ENCODE results near the gene BCL2L12.

Gene BCL2L12

GRCh38 chr19:49636233-49636932 is 29.4 kb upstream of the BCL2L12 start:
- in situ Hi-C loops (cut with HindIII; ENCODE audit: low sequenced_read_pairs) = no loop called here
- DNase-seq (ENCODE audit: low read depth) = no peak
- H3K4me3 ChIP-seq (ENCODE audit: low read depth, low read length) = no peak overlapping the region
- TF ChIP-seq, protein P1, sequence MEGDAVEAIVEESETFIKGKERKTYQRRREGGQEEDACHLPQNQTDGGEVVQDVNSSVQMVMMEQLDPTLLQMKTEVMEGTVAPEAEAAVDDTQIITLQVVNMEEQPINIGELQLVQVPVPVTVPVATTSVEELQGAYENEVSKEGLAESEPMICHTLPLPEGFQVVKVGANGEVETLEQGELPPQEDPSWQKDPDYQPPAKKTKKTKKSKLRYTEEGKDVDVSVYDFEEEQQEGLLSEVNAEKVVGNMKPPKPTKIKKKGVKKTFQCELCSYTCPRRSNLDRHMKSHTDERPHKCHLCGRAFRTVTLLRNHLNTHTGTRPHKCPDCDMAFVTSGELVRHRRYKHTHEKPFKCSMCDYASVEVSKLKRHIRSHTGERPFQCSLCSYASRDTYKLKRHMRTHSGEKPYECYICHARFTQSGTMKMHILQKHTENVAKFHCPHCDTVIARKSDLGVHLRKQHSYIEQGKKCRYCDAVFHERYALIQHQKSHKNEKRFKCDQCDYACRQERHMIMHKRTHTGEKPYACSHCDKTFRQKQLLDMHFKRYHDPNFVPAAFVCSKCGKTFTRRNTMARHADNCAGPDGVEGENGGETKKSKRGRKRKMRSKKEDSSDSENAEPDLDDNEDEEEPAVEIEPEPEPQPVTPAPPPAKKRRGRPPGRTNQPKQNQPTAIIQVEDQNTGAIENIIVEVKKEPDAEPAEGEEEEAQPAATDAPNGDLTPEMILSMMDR (IDR thresholded peaks at IDR 0.05; ENCODE audit: low read depth, low read length, missing control alignments) = no peak

GRCh38 chr19:49637821-49638738 is 27.7 kb upstream of the BCL2L12 start:
- H3K4me3 ChIP-seq (ENCODE audit: low read depth, low read length) = peak overlapping the region; percentile 69
- in situ Hi-C loops (cut with HindIII; ENCODE audit: low sequenced_read_pairs) = no loop called here
- no peak for DNase-seq (ENCODE audit: low read depth)
- TF ChIP-seq, protein P1 (IDR thresholded peaks at IDR 0.05; ENCODE audit: low read depth, low read length, missing control alignments) = no peak

DNA sequence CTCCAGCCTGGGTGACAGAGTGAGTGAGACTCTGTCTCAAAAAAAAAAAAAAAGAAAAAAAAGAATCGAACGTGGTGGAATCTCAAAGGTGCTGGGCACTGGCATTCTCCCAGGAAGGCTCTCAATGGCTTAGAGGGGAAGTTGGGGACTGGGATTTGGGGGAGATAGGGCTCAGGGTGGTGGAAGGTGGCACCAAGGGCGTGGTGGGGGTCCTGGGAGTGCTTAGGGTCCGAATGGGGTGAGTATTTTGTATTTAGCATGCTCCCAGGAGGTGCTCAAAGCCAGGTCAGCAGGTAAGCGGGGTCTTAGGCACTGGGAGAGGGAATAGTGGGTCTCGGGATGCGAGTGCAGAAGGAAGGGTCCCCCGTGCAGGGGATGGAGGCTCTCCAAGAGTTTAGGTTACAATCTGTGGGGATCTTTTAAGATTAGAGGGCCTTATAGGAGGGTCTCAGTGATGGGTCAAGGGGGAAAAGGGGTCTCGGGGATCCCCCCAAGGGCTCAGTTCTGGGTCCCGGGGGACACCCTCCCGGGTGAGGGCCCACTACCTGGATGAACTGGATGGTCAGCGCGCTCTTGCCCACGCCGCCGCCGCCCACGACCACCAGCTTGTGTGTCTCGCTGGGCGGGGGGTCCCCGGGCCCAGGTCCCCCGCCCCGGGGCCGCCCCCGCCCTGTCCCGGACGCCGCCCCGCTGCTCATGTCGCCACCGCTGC is 26.2 kb upstream of the BCL2L12 start:
- no peak for DNase-seq (ENCODE audit: low read depth)

DNA sequence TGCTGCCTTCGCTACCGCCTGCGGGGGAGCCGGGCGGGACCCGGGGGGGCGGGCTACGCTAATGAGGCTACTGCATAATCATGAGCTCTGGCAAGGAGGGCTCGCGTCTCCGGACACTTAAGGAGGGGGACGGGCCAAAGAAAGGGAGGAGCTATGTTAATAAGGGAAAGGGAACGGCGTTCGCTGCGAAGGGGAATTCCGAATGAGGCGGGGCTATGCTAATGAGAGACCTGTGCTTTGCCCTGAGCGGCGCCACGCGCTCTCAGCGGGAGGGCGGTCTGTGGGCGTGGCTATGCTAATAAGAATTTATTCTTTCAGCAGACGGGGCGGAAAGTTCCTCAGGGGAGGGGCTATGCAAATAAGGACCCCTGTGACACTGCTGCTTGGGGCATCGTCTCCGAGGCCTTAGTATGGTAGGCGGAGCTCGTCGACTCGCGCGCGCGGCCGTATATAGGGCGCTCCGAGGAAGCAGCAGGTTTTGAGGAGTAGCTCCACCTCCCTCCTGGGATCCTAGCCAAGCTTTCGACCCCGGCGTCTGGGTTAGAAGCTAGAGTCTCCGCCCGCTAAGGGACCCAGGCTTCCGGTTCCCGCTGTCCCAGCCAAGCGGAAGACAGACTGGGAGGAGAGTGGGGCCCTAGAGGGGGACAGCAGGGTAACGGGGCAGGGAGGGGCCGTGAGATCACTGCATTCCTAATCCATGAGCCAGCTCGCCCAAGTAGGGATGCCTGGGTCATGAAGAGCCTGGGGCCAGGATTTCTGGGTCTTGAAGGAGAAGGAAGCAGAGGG is 25.4 kb upstream of the BCL2L12 start, which contains the start of gene RRAS:
Gene RRAS (minus strand): TSS at position 31 of the 786 bp plus-strand sequence. CDS start 45 bp downstream, outside the sequence.
- H3K4me3 ChIP-seq (ENCODE audit: low read depth, low read length) = peak within 1 kb of the TSS; percentile 69
- DNase-seq (ENCODE audit: low read depth) = peak; percentile 99
- TF ChIP-seq, protein P1 (IDR thresholded peaks at IDR 0.05; ENCODE audit: low read depth, low read length, missing control alignments) = no peak
- in situ Hi-C loops (cut with HindIII; ENCODE audit: low sequenced_read_pairs) = loop anchor here (10.0 kb wide), 1 partner anchor 126 kb away; the partner anchor contains the start of gene FCGRT

More for the DNA sequence above, 26.2 kb upstream of the BCL2L12 start:
- in situ Hi-C loops (cut with HindIII; ENCODE audit: low sequenced_read_pairs) = loop anchor here (10.0 kb wide), 1 partner anchor 125 kb away; the partner anchor contains the start of gene FCGRT
- H3K4me3 ChIP-seq (ENCODE audit: low read depth, low read length) = peak overlapping the region; percentile 69
- TF ChIP-seq, protein P1 (IDR thresholded peaks at IDR 0.05; ENCODE audit: low read depth, low read length, missing control alignments) = no peak

DNA sequence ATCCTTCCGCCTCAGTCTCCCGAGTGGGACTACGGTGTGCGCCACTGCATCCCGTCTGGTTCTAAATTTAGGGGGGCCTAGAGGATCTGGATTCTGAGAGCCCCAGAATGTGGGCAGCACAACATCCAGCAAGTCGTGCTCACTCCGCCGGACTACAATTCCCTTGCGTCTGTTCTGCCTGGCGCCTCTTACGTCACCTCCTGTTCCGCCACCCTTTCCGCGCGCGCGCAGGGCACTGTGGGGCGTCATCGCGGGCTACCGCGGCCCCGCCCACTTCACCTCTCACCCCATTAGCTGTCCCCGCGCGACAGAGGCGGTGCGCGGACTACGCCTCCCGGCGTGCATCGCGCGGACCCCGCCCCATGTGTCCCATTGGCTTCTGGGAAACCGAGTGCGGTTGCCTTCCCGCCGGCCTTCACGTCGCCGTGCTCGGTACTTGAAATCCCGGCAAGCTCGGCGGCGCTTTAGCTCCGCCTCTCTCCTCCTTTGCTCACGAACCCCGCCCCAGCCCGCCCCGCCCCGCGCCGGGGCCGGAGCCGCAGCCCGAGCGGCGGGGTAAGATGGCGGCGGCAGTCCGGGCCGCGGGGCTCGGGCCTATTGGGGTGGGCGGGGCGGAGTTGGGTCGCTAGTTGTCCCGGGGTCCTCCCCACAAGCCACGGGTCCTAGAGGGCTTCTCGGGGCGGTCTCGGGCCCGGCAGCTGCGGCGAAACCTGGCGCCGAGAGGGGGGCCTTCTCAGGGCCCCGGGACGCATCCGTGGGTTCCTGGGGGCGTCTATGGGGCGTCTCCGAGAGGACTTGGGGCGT is 23.8 kb upstream of the BCL2L12 start, which contains the start of gene SCAF1:
Gene SCAF1 (plus strand): TSS at position 522 of the 804 bp plus-strand sequence. CDS start 2,818 bp downstream, outside the sequence.
- TF ChIP-seq, protein P1 (IDR thresholded peaks at IDR 0.05; ENCODE audit: low read depth, low read length, missing control alignments) = no peak
- in situ Hi-C loops (cut with HindIII; ENCODE audit: low sequenced_read_pairs) = loop anchor here (10.0 kb wide), 1 partner anchor 127 kb away; the partner anchor contains the start of gene FCGRT
- peak; percentile 99 for DNase-seq (ENCODE audit: low read depth)
- H3K4me3 ChIP-seq (ENCODE audit: low read depth, low read length) = peak within 1 kb of the TSS; percentile 100

Data from astrocyte of the cerebellum (primary cell).